Coronary artery (tissue), 2 donors: ENCODE data around the gene MROH2B.

Experiments
- DNase-seq: peaks from one replicate; pipeline ENCODE4 v3.0.0-alpha.2; 2017; ENCODE audit warnings: low spot score
- H3K27ac ChIP-seq, 2 donors: fragments of 200-600 bp; sonication (generic); one replicate each; pipeline ENCODE4 v1.5.1; 2016 to 2019
- H3K4me3 ChIP-seq: fragments of 200-600 bp; sonication (generic); 2 replicates; pipeline ENCODE4 v1.5.1; 2016; ENCODE audit warnings: mild to moderate bottlenecking, moderate library complexity
- TF ChIP-seq, protein P1 (sequence below): fragments of 200-600 bp; sonication (generic); IDR thresholded peaks from one replicate; pipeline ENCODE4 v1.5.1; 2019; ENCODE audit warnings: antibody characterized with exemption

The MROH2B gene

GRCh38 chr5:41097642-41098041, 26.5 kb upstream of the MROH2B start:
- DNase-seq = no peak
- Histone ChIP-seq H3K4me3 (no peak overlapping the region), H3K27ac (no peak overlapping the region)
- TF ChIP-seq, protein P1, sequence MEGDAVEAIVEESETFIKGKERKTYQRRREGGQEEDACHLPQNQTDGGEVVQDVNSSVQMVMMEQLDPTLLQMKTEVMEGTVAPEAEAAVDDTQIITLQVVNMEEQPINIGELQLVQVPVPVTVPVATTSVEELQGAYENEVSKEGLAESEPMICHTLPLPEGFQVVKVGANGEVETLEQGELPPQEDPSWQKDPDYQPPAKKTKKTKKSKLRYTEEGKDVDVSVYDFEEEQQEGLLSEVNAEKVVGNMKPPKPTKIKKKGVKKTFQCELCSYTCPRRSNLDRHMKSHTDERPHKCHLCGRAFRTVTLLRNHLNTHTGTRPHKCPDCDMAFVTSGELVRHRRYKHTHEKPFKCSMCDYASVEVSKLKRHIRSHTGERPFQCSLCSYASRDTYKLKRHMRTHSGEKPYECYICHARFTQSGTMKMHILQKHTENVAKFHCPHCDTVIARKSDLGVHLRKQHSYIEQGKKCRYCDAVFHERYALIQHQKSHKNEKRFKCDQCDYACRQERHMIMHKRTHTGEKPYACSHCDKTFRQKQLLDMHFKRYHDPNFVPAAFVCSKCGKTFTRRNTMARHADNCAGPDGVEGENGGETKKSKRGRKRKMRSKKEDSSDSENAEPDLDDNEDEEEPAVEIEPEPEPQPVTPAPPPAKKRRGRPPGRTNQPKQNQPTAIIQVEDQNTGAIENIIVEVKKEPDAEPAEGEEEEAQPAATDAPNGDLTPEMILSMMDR = no peak

GRCh38 chr5:41095324-41096101, 24.4 kb upstream of the MROH2B start:
- Histone ChIP-seq H3K27ac (no peak overlapping the region), H3K4me3 (no peak overlapping the region)
- DNase-seq = no peak
- TF ChIP-seq, protein P1 = no peak

DNA sequence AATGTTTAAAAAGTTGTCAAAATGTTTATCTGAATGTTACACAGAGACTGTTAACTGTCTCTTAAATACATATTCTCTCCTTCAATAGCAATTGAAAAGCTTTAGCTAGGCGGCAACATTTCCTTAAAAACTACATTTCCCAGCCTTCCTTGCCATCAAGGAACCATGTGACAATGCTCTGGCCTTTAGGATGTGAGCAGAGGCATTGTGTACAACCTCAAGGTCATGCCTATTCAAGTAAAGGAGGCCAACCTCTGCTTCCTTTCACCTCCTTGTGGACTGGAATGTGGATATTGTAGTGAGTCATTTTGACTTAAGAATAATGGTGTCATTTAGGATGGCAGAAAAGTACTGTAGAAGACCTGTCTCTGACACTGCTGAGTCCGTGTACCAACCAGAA, 23.7 kb upstream of the MROH2B start:
- Histone ChIP-seq H3K4me3 (no peak overlapping the region), H3K27ac (no peak overlapping the region)
- no peak for DNase-seq
- TF ChIP-seq, protein P1 = no peak

DNA sequence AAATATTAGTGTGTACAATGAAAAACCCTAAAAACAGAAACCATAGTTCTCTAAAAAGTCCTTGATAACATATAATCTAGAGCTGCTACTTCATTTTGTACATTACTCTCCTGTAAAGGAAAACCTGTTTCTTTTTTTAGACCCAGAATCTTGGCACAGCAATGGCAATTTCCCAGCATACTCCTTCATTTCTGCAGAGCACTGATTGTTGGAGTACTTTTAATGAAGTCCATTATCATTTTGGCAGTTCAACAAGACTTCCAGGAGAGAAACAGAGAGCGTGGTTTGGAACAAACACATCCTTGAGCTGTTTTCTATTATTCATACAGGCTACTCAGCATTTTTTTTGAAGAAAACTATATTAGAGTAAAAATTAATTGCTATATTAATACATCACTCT, 22.7 kb upstream of the MROH2B start:
- no peak for DNase-seq

GRCh38 chr5:41087461-41087860, 16.3 kb upstream of the MROH2B start:
- DNase-seq = no peak
- no peak overlapping the region for H3K4me3 ChIP-seq
- TF ChIP-seq, protein P1 = no peak
- H3K27ac ChIP-seq = no peak overlapping the region

More for the DNA sequence above, 22.7 kb upstream of the MROH2B start:
- TF ChIP-seq, protein P1 = no peak
- Histone ChIP-seq H3K4me3 (no peak overlapping the region), H3K27ac (no peak overlapping the region)

DNA sequence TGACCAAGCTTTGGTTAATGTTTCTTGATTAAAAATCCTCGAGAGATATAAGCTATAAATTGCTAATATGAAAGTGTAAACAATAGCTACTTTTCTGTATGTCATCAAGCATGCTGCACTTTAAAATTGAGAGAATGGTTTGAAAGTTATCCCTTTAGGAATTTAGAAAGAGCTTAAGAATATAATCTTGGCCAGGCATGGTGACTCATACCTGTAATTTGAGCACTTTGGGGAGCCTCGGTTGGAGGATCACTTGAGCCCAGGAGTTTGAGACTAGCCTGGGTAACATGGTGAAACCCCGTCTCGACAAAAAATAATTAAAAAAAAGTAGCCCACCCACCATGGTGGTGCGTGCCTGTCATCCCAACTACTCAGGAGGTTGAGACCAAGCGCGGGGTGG, 12.2 kb upstream of the MROH2B start:
- TF ChIP-seq, protein P1 = no peak
- H3K4me3 ChIP-seq = no peak overlapping the region
- no peak overlapping the region for H3K27ac ChIP-seq
- no peak for DNase-seq

GRCh38 chr5:41071975-41072374, 833 bp upstream of the MROH2B start:
- no peak for DNase-seq
- TF ChIP-seq, protein P1 = no peak
- Histone ChIP-seq H3K27ac (no peak overlapping the region), H3K4me3 (no peak overlapping the region)
